Activated naive CD8-positive, alpha-beta T cell treated with anti-CD3 and anti-CD28 coated beads for 36 hours (primary cell): Measurements from ENCODE around the gene PJA1. TPM values are rescaled to one million over a fixed set of nuclear protein-coding genes. Genes with fewer than 3 reads are reported as not detected.

Source experiments
- DNase-seq: peaks from one replicate; pipeline ENCODE4 v3.0.0; 2021
- H3K27ac Mint-ChIP-seq: one replicate; pipeline ENCODE4 v1.8.0; 2022; ENCODE audit warnings: mild to moderate bottlenecking, moderate library complexity, mixed read lengths
- H3K27me3 Mint-ChIP-seq: one replicate; pipeline ENCODE4 v1.8.0; 2022; ENCODE audit warnings: mild to moderate bottlenecking, mixed read lengths
- H3K36me3 Mint-ChIP-seq: one replicate; pipeline ENCODE4 v1.8.0; 2021; ENCODE audit warnings: mild to moderate bottlenecking, mixed read lengths
- H3K4me1 Mint-ChIP-seq: one replicate; pipeline ENCODE4 v1.8.0; 2021; ENCODE audit warnings: mixed read lengths
- H3K4me3 Mint-ChIP-seq: one replicate; pipeline ENCODE4 v1.8.0; 2022; ENCODE audit warnings: mild to moderate bottlenecking, moderate library complexity, mixed read lengths
- H3K9me3 Mint-ChIP-seq: one replicate; pipeline ENCODE4 v1.8.0; 2022; ENCODE audit warnings: mixed read lengths
- total RNA-seq, 2 experiments: library from RNA; stranded (reverse); gene quantifications; one replicate each; pipeline ENCODE4 v1.2.3, GENCODE V29; 2021

Gene PJA1
- total RNA-seq, 2 experiments from 2014 or later: 22.4 to 22.9 TPM

DNA sequence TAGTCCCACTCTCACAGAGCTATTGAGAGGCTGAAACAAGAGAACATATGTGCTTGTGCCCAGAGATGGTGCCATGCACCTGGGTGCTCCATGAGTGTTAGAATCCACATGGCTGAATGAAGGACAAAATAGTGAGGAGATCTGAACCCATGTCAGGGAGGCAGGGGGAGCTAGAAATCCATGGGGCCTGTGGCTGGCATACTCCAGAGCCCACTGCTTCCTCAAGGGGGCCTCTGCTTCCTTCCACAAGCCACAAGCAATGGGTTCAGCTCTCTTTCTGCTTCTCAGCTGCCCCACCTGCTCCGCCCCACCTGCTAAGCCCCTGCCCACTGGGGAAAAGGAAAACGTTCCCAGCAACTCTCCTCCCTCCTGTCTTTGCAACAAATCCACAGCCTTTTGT is 46.1 kb downstream of the PJA1 start:
- Mint-ChIP-seq H3K27me3 (no peaks in the 10 kb centered on the region), H3K36me3 (no peaks in the 10 kb centered on the region), H3K4me1 (peaks cover 13% of the 10 kb centered on the region), H3K27ac (no peak overlapping the region), H3K9me3 (no peaks in the 10 kb centered on the region), H3K4me3 (no peak overlapping the region)
- DNase-seq: no peak

DNA sequence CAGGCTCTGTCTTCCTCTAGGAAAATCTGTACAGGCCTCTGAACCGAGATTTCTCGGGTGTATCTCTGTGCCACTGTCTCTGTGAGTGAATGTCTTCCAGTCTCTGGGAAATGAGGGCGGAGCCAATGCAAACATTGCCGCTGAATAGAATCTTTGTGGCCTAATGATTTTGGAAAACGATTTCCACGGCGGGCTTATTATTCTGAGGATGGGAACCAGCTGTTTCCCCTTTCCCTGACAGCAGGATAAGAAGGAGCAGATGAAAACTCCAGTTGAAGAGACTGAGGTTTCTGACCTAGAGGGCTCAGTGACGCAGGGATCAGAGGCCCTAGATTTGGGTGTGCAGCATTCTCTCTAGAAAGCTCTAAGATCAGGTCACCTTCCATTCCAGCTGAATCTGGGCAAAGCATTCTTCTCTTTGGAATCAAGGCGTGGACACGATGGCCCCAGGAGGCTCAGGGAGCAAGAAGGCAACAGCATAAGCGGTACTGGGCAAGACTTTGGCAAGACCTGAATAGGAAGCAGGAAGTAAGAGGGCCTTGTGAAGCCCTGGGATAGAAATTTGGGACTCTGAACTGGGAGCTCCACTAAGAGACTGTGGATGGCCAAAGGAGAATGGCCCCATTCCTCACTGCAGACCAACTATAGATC is 47.3 kb downstream of the PJA1 start:
- H3K36me3 Mint-ChIP-seq: no peaks in the 10 kb centered on the region
- H3K9me3 Mint-ChIP-seq: no peaks in the 10 kb centered on the region
- peaks cover 13% of the 10 kb centered on the region for H3K4me1 Mint-ChIP-seq
- DNase-seq: no peak
- no peak overlapping the region for H3K27ac Mint-ChIP-seq
- peaks cover 3% of the 10 kb centered on the region for H3K27me3 Mint-ChIP-seq
- no peak overlapping the region for H3K4me3 Mint-ChIP-seq

DNA sequence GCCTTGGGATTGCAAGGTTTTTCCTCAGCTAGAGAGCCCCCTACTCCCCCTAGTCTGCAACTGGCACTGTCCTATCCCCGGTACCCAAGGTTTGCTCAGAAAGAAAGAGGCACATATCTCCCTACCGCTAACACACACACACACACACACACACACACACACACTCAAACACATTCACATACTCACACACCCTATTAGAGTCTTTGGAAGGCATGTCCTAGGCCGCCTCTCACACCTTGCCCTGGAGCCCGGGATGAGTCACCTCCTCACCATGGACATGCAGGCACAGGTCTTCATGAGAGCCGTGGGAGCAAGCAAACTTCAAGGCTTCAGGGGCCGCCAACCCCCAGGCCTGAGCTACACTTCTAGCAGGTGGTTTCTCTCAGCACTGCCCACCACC is 49.2 kb downstream of the PJA1 start:
- peaks cover 3% of the 10 kb centered on the region for H3K27me3 Mint-ChIP-seq
- no peaks in the 10 kb centered on the region for H3K9me3 Mint-ChIP-seq
- no peak overlapping the region for H3K27ac Mint-ChIP-seq
- H3K4me1 Mint-ChIP-seq: peaks cover 13% of the 10 kb centered on the region
- no peak for DNase-seq
- no peak overlapping the region for H3K4me3 Mint-ChIP-seq
- no peaks in the 10 kb centered on the region for H3K36me3 Mint-ChIP-seq

DNA sequence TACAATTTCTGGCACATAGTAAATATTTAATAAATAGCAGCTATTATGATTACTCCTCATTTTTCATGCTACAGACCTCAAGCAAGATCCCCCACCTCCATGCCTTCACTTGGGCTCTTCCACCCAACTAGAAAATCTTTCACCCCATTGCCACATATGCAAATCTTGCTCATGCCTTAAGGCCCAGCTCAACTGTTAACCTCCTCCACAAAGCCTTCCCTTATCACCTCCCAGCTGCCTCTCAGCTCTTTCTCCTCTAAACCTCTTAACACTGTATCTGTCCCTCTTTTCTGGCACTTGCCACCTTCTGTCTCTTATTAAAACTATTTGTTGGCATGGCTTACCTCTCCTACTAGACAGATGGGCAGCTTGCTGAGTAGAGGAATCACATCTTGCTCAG is 51.5 kb downstream of the PJA1 start:
- H3K27ac Mint-ChIP-seq: no peak overlapping the region
- H3K4me1 Mint-ChIP-seq: peaks cover 13% of the 10 kb centered on the region
- DNase-seq: no peak
- no peaks in the 10 kb centered on the region for H3K9me3 Mint-ChIP-seq
- no peak overlapping the region for H3K4me3 Mint-ChIP-seq
- H3K27me3 Mint-ChIP-seq: peaks cover 3% of the 10 kb centered on the region
- H3K36me3 Mint-ChIP-seq: no peaks in the 10 kb centered on the region
